ENCODE measurements around the gene HEMK1.

- TF ChIP-seq CTCF (IDR thresholded peaks at IDR 0.05; ENCODE audit: low read length) (no peak), EZH2 (IDR thresholded peaks at IDR 0.05; ENCODE audit: borderline replicate concordance, low read length) (no peak)
Measured at GRCh38 chr3:50587373-50587772, 18.1 kb downstream of the HEMK1 start.

All from OCI-LY1 (cell line).